HepG2 (cell line): Measurements from ENCODE around the gene KCNRG. TPM values are rescaled to one million over a fixed set of nuclear protein-coding genes. Genes with fewer than 3 reads are reported as not detected.

Experiments
- ATAC-seq: fragments of 200-7000 bp; cut with Tn5 transposase; 3 replicates; pipeline ENCODE4 v1.9.1; 2020; ENCODE audit warnings: mild to moderate bottlenecking, moderate library complexity
- BruUV-seq: library from RNA; stranded (reverse); fragments of 400-500 nt; replicated peaks from 2 replicates; lab custom pipeline; 2021; lab: Mats Ljungman, UMichigan
- CTCF ChIA-PET: fragments of 300-600 bp; formaldehyde crosslinking; extraction: SDS; loops from one replicate; lab custom pipeline; 2021; ENCODE audit warnings: low total read pairs, inconsistent platforms, low intra/inter-chr PET ratio; lab: Yijun Ruan, JAX
- POLR2A ChIA-PET: fragments of 350-600 bp; sonication (Branson Sonifier 250); formaldehyde crosslinking; loops from one replicate; lab custom pipeline; 2020; ENCODE audit warnings: antibody characterized with exemption, inconsistent platforms; lab: Yijun Ruan, JAX
- DNase-seq: peaks from one replicate; pipeline ENCODE4 v3.0.0-alpha.2; 2015; ENCODE audit warnings: low spot score
- FAIRE-seq: peaks from 3 replicates; lab custom pipeline; 2011; peaks lifted over from hg19 to GRCh38; lab: Jason Lieb, UNC
- H2AFZ ChIP-seq: one replicate; pipeline ENCODE4 v1.6.1; 2011; ENCODE audit warnings: low read length, inconsistent platforms
- H3K27ac ChIP-seq: fragments of 300-600 bp; 3 replicates; pipeline ENCODE4 v1.8.0; 2011; ENCODE audit warnings: mixed run types, mild to moderate bottlenecking, mixed read lengths, low read length, inconsistent platforms; ENCODE audit not compliant: insufficient read depth; ENCODE audit errors: extremely low read length
- H3K27me3 ChIP-seq, 2 experiments: fragments of 200-600 bp in 1 of 2; 2 replicates in 1 of 2; 3 replicates in 1 of 2; pipeline versions ENCODE4 v1.6.0 to v1.8.0; 2011; ENCODE audit warnings: low read length in 2 of 2, mild to moderate bottlenecking in 2 of 2, moderate library complexity in 2 of 2, inconsistent platforms in 1 of 2; ENCODE audit not compliant: insufficient read depth in 2 of 2, control insufficient read depth in 1 of 2
- H3K36me3 ChIP-seq, 2 experiments: fragments of 200-600 bp in 1 of 2; replicated peaks in 1 of 2; 2 replicates in 1 of 2; 3 replicates in 1 of 2; pipeline versions ENCODE4 v1.5.1 to v1.8.0; 2011; ENCODE audit warnings: low read length in 2 of 2, inconsistent platforms in 1 of 2; ENCODE audit not compliant: insufficient read depth in 2 of 2, control insufficient read depth in 1 of 2
- H3K4me1 ChIP-seq: 2 replicates; pipeline ENCODE4 v1.5.1; 2012; ENCODE audit warnings: low read length, inconsistent platforms; ENCODE audit not compliant: insufficient read depth
- H3K4me2 ChIP-seq: 2 replicates; pipeline ENCODE4 v1.6.0; 2011; ENCODE audit warnings: low read depth, low read length, inconsistent platforms
- H3K4me3 ChIP-seq, 3 experiments: fragments of 200-600 bp in 1 of 3; sonication (generic), shearing (Covaris generic) in 1 of 3; replicated peaks in 1 of 3; 2 replicates each; pipeline ENCODE4 v1.5.1; 2011 to 2016; ENCODE audit warnings: low read length in 3 of 3, inconsistent platforms in 2 of 3, low read depth in 2 of 3, mild to moderate bottlenecking in 2 of 3, control low read depth in 1 of 3, mixed read lengths in 1 of 3; ENCODE audit not compliant: insufficient read depth in 1 of 3
- H3K79me2 ChIP-seq: one replicate; pipeline ENCODE4 v1.6.1; 2011; ENCODE audit warnings: low read length, inconsistent platforms; ENCODE audit not compliant: insufficient read depth
- H3K9ac ChIP-seq: 2 replicates; pipeline ENCODE4 v1.6.0; 2011; ENCODE audit warnings: mild to moderate bottlenecking, low read depth, low read length, inconsistent platforms; ENCODE audit not compliant: insufficient read depth
- H3K9me3 ChIP-seq: 2 replicates; pipeline ENCODE4 v1.5.1; 2012; ENCODE audit warnings: mild to moderate bottlenecking, low read length
- H4K20me1 ChIP-seq: 2 replicates; pipeline ENCODE4 v1.6.0; 2011; ENCODE audit warnings: inconsistent platforms, mild to moderate bottlenecking, low read length, moderate library complexity; ENCODE audit not compliant: insufficient read depth
- CBX1 ChIP-seq: IDR thresholded peaks from one replicate; pipeline ENCODE4 v1.6.1; 2016; ENCODE audit warnings: antibody characterized with exemption, low read depth
- EP300 ChIP-seq, 3 experiments: sonication (generic) in 1 of 3; formaldehyde crosslinking in 1 of 3; IDR thresholded peaks; 2 replicates each; pipeline versions ENCODE4 v1.5.1 to v1.6.1; 2011 to 2020; ENCODE audit warnings: low read depth in 2 of 3, low read length in 2 of 3, borderline replicate concordance in 1 of 3, improper control_type of control experiment in 1 of 3, mild to moderate bottlenecking in 1 of 3, missing genetic modification reagents in 1 of 3, moderate library complexity in 1 of 3
- FOXA3 ChIP-seq: IDR thresholded peaks from 2 replicates; pipeline ENCODE4 v1.6.1; 2016; ENCODE audit warnings: missing genetic modification reagents, missing compliant biosample characterization
- KAT7 ChIP-seq: IDR thresholded peaks from 2 replicates; pipeline ENCODE4 v1.6.1; 2018; ENCODE audit warnings: borderline replicate concordance, missing compliant biosample characterization
- PRMT3 ChIP-seq: sonication (generic); formaldehyde crosslinking; IDR thresholded peaks from 2 replicates; pipeline ENCODE4 v1.8.1; 2022; ENCODE audit warnings: low read depth, mild to moderate bottlenecking, moderate library complexity, missing genetic modification reagents, borderline replicate concordance
- REL ChIP-seq: sonication (generic); formaldehyde crosslinking; conservative IDR thresholded peaks from 2 replicates; pipeline ENCODE4 v1.8.0; 2022; ENCODE audit warnings: mild to moderate bottlenecking, missing genetic modification reagents, moderate library complexity
- SRF ChIP-seq: IDR thresholded peaks from 2 replicates; pipeline ENCODE4 v1.6.1; 2011; ENCODE audit warnings: mild to moderate bottlenecking, low read depth, low read length, moderate library complexity
- SRSF1 ChIP-seq: fragments of 200-400 bp; formaldehyde crosslinking; optimal IDR thresholded peaks from 2 replicates; pipeline ENCODE3; 2017; ENCODE audit warnings: mild to moderate bottlenecking, low read depth, low read length, moderate library complexity
- STAG1 ChIP-seq: sonication (generic); formaldehyde crosslinking; IDR thresholded peaks from 2 replicates; pipeline ENCODE4 v1.4.0; 2020; ENCODE audit warnings: missing genetic modification reagents
- TBX2 ChIP-seq: sonication (generic); formaldehyde crosslinking; IDR thresholded peaks from 2 replicates; pipeline ENCODE4 v1.5.0; 2020; ENCODE audit warnings: missing genetic modification reagents, mild to moderate bottlenecking, borderline replicate concordance
- TOPORS ChIP-seq: sonication (generic); formaldehyde crosslinking; IDR thresholded peaks from 2 replicates; pipeline ENCODE4 v1.8.0; 2023; ENCODE audit warnings: mild to moderate bottlenecking, missing genetic modification reagents
- ZBTB42 ChIP-seq: sonication (generic); formaldehyde crosslinking; IDR thresholded peaks from 2 replicates; pipeline ENCODE4 v1.5.0; 2020; ENCODE audit warnings: mild to moderate bottlenecking, missing genetic modification reagents
- ZFP36L1 ChIP-seq: sonication (generic); formaldehyde crosslinking; IDR thresholded peaks from 2 replicates; pipeline ENCODE4 v1.8.0; 2022; ENCODE audit warnings: mild to moderate bottlenecking, missing genetic modification reagents, moderate library complexity
- ZFP82 ChIP-seq: sonication (generic); formaldehyde crosslinking; IDR thresholded peaks from 2 replicates; pipeline ENCODE4 v1.5.1; 2020; ENCODE audit warnings: mild to moderate bottlenecking, missing genetic modification reagents, borderline replicate concordance
- in situ Hi-C: cut with HindIII; loops from 2 replicates; pipeline ENCODE4 v1.10.0; 2017; ENCODE audit warnings: low pct_unique_long_range_greater_than_20kb; ENCODE audit not compliant: extremely low pct_ligation_motif_present
- intact Hi-C: fragments of 100-400 bp; cut with micrococcal nuclease; formaldehyde crosslinking; loops from one replicate; pipeline ENCODE4 v1.10.0; 2022; ENCODE audit not compliant: unreplicated experiment
- polyA plus RNA-seq, 8 experiments: library from polyadenylated mRNA; depleted of rRNA in 3 of 8; stranded (reverse) in 7 of 8; unstranded in 1 of 8; fragments of >200 nt; fragmentation: Illumina TruSeq in 4 of 8; extraction: Trizol in 4 of 8; gene quantifications; 2 replicates each; pipeline versions ENCODE4 v1.2.1 to v1.2.3, GENCODE V29; 2011 to 2016; ENCODE audit warnings: low read depth in 4 of 8, missing spikeins in 1 of 8, mixed read lengths in 1 of 8; ENCODE audit not compliant: insufficient read depth in 1 of 8
- total RNA-seq, 5 experiments: library from RNA; depleted of rRNA; stranded (reverse); fragments of >200 nt; fragmentation: Illumina TruSeq; extraction: Trizol; gene quantifications; 2 replicates each; pipeline ENCODE4 v1.2.3, GENCODE V29; 2016; ENCODE audit warnings: low read depth in 1 of 5
- TF ChIP-seq, protein P1 (sequence below): sonication (generic); formaldehyde crosslinking; IDR thresholded peaks from 2 replicates; pipeline ENCODE4 v1.4.0; 2020; ENCODE audit warnings: missing genetic modification reagents, low read depth, mild to moderate bottlenecking, borderline replicate concordance

The KCNRG gene
- total and polyA plus RNA-seq, 2 of the 13 experiments (the other 11 are each of a cell fraction or from before 2014, with no cell fraction given), result 1.0 to 1.5 TPM

DNA sequence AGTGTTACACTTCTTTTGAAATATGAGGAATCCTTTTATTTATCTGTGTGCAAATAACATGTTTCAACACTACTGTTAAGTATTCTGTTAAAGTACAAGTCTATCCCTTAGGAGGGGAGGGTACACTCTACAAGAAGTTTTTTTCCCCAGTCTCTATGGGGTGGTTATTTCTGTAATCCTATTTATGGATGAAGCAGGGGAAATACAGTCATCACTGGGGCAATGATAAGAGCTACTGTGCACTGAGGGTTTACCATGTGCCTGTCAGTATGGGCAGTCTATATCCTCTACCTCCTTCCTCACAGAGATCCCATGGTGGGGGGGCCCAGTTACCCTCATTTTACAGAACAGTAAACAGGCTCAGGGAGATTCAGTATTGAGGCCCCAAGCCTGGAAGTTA lies 35.0 kb upstream of the KCNRG start:
- no peaks in the 10 kb centered on the region for H4K20me1 ChIP-seq
- ATAC-seq, result no peak
- TF ChIP-seq KAT7 (CRISPR knock-in tag), result no peak
- TF ChIP-seq CBX1, result no peak
- TF ChIP-seq PRMT3 (CRISPR knock-in tag), result no peak
- TF ChIP-seq ZBTB42, result no peak
- TF ChIP-seq SRSF1, result no peak
- no peak for TF ChIP-seq REL (CRISPR knock-in tag)
- TF ChIP-seq FOXA3, result no peak
- no peak for TF ChIP-seq TOPORS (CRISPR knock-in tag)
- TF ChIP-seq, protein P1, sequence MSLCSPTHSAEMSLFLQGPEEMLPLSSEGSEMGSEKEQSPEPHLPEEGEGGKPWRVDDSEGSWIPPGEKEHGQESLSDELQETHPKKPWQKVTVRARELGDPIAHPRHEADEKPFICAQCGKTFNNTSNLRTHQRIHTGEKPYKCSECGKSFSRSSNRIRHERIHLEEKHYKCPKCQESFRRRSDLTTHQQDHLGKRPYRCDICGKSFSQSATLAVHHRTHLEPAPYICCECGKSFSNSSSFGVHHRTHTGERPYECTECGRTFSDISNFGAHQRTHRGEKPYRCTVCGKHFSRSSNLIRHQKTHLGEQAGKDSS (CRISPR knock-in tag), result no peak
- TF ChIP-seq STAG1 (CRISPR knock-in tag), result no peak
- no peak for TF ChIP-seq ZFP36L1
- no peak for TF ChIP-seq ZFP82
- TF ChIP-seq EP300 (IDR thresholded peaks at IDR 0.05; ENCODE audit: low read depth in 2 of 2, low read length in 2 of 2), result no peak
- TF ChIP-seq EP300 (CRISPR knock-in tag; IDR thresholded peaks at IDR 0.05; ENCODE audit: borderline replicate concordance), result no peak
- TF ChIP-seq SRF, result no peak
- TF ChIP-seq TBX2 (CRISPR knock-in tag), result no peak
- POLR2A ChIA-PET, result no interaction called here
- no peak overlapping the region for H3K4me2 ChIP-seq
- no peaks in the 10 kb centered on the region for H3K27me3 ChIP-seq
- FAIRE-seq, result no peak
- no peak for DNase-seq
- intact Hi-C loops (no loop called here), in situ Hi-C loops (loop anchor here (25.0 kb wide), 2 partner anchors 557 to 1082 kb away; no protein-coding TSS in a partner anchor)
- BruUV-seq, result no TSS peak
- H2AFZ ChIP-seq, result no peak overlapping the region
- no peak overlapping the region for H3K9ac ChIP-seq
- no peaks in the 10 kb centered on the region for H3K9me3 ChIP-seq
- H3K4me1 ChIP-seq, result 0 out of 2 replicates have a peak, but pooled peaks cover 6% of the 10 kb centered on the region
- CTCF ChIA-PET, result no interaction called here
- H3K36me3 ChIP-seq, result no peaks in the 10 kb centered on the region
- H3K27ac ChIP-seq, result no peak overlapping the region
- H3K79me2 ChIP-seq, result no peaks in the 10 kb centered on the region
- H3K4me3 ChIP-seq, result no peak overlapping the region
